Measurements from ENCODE around the gene AKNA.

DNA sequence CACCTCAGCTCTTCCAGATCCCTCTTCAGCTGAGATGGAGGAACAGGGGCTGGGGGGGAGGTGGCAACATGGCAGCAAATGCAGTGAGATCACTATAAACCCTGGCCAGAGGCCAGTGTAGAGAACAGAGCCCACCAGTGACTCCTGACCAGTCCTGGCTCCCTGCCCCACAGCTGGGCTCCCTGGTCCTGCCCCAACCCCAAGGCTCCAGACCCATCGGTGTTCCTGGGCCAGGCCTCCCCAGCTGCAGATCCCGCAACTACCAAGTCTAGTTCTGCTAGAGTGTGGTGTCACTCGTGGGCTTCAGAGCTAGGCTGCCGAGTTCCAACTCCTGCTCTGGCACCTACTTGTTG is 16.8 kb downstream of the AKNA start:
- no peak for TF ChIP-seq EZH2phosphoT487 (IDR thresholded peaks at IDR 0.05; ENCODE audit: borderline replicate concordance, low read depth, low read length)
- TF ChIP-seq CTCF (conservative IDR thresholded peaks at IDR 0.05; ENCODE audit: low read length), result no peak
